HK-2 (cell line): ENCODE results near the gene NT5E.
"Not testable (repeated sequence)": the region's sequence is repeated elsewhere in the genome, so short reads cannot be mapped to it uniquely, and the experiment has no call there.

Source experiments
- DNase-seq: peaks from one replicate; pipeline ENCODE4 v3.0.0-alpha.2; 2018; ENCODE audit not compliant: unreplicated experiment

NT5E gene

GRCh38 chr6:85449818-85450759 lies at the start of gene NT5E:
Gene NT5E, plus strand, starts transcription at chr6:85450083. Its CDS starts 57 bp downstream, at chr6:85450140.
- DNase-seq, result peak; percentile 87

GRCh38 chr6:85400331-85400730 lies 49.6 kb upstream of the NT5E start:
- no peak for DNase-seq

- no peak for DNase-seq
Observed at GRCh38 chr6:85401186-85402021, 48.5 kb upstream of the NT5E start.

GRCh38 chr6:85402071-85402470 lies 47.8 kb upstream of the NT5E start:
- DNase-seq, result no peak

- no peak for DNase-seq
Observed at GRCh38 chr6:85402922-85403321, 47.0 kb upstream of the NT5E start.

GRCh38 chr6:85403331-85404015 lies 46.4 kb upstream of the NT5E start:
- DNase-seq, result peak; percentile 38

- DNase-seq, result not testable (repeated sequence)
Observed at GRCh38 chr6:85404016-85404563, 45.8 kb upstream of the NT5E start.

- peak; percentile 58 for DNase-seq
Observed at GRCh38 chr6:85404564-85405174, 45.2 kb upstream of the NT5E start.

GRCh38 chr6:85405175-85405852 lies 44.6 kb upstream of the NT5E start:
- peak; percentile 24 for DNase-seq

GRCh38 chr6:85405853-85406198 lies 44.1 kb upstream of the NT5E start:
- DNase-seq, result no peak

- DNase-seq, result no peak
Observed at GRCh38 chr6:85406641-85407075, 43.2 kb upstream of the NT5E start.

GRCh38 chr6:85408039-85408438 lies 41.8 kb upstream of the NT5E start:
- no peak for DNase-seq

GRCh38 chr6:85412911-85413430 lies 36.9 kb upstream of the NT5E start:
- DNase-seq, result no peak

GRCh38 chr6:85416049-85416448 lies 33.8 kb upstream of the NT5E start:
- no peak for DNase-seq

- no peak for DNase-seq
Observed at GRCh38 chr6:85416766-85417165, 33.1 kb upstream of the NT5E start.

GRCh38 chr6:85417336-85417735 lies 32.5 kb upstream of the NT5E start:
- no peak for DNase-seq

- no peak for DNase-seq
Observed at GRCh38 chr6:85418059-85418458, 31.8 kb upstream of the NT5E start.

GRCh38 chr6:85419046-85419759 lies 30.7 kb upstream of the NT5E start:
- DNase-seq, result no peak

GRCh38 chr6:85420551-85420950 lies 29.3 kb upstream of the NT5E start:
- no peak for DNase-seq

- DNase-seq, result no peak
Observed at GRCh38 chr6:85421181-85421580, 28.7 kb upstream of the NT5E start.
